Gastroesophageal sphincter (tissue), 4 donors: ENCODE results near the gene CCDC106. TPM values are rescaled to one million over a fixed set of nuclear protein-coding genes. Genes with fewer than 3 reads are reported as not detected.
A peak's percentile ranks its signal among the peaks of the same experiment; 100 is the strongest.

Experiments
- ATAC-seq: fragments of 150-250 bp; one replicate; pipeline ENCODE4 v1.9.1; 2016; ENCODE audit warnings: mild to moderate bottlenecking, moderate library complexity
- H3K27ac ChIP-seq, 4 donors: fragments of 200-600 bp; sonication (generic) in 3 of 4; 1 replicate in 3 of 4; 2 replicates in 1 of 4; pipeline ENCODE4 v1.5.1; 2016 to 2019
- H3K27me3 ChIP-seq: fragments of 200-600 bp; sonication (generic); one replicate; pipeline ENCODE4 v1.5.1; 2019
- H3K36me3 ChIP-seq, 2 donors: fragments of 200-600 bp; sonication (generic); one replicate each; pipeline ENCODE4 v1.5.1; 2019; ENCODE audit warnings: control low read depth in 1 of 2
- H3K4me1 ChIP-seq, 3 donors: fragments of 200-600 bp; sonication (generic); 1 replicate in 2 of 3; 2 replicates in 1 of 3; pipeline ENCODE4 v1.5.1; 2016 to 2019; ENCODE audit warnings: control low read depth in 2 of 3
- H3K4me3 ChIP-seq, 2 donors: fragments of 200-600 bp; sonication (generic); one replicate each; pipeline ENCODE4 v1.5.1; 2019; ENCODE audit warnings: mild to moderate bottlenecking in 1 of 2, moderate library complexity in 1 of 2
- H3K9me3 ChIP-seq, 3 donors: fragments of 200-600 bp; sonication (generic); one replicate each; pipeline ENCODE4 v1.5.1; 2017 to 2019; ENCODE audit warnings: control low read depth in 2 of 3
- CTCF ChIP-seq, 4 experiments: fragments of 200-600 bp in 2 of 4; fragments of 450-650 bp in 2 of 4; sonication (generic) in 1 of 4; IDR thresholded peaks; one replicate each; pipeline ENCODE4 v1.5.1; 2017 to 2019; ENCODE audit warnings: antibody characterized with exemption in 4 of 4, mild to moderate bottlenecking in 2 of 4, moderate library complexity in 2 of 4
- EP300 ChIP-seq: sonication (generic); formaldehyde crosslinking; IDR thresholded peaks from one replicate; pipeline ENCODE4 v1.6.1; 2017; ENCODE audit warnings: antibody characterized with exemption, mild to moderate bottlenecking
- POLR2A ChIP-seq, 2 donors: fragments of 450-650 bp; IDR thresholded peaks; one replicate each; pipeline ENCODE4 v1.6.1; 2017; ENCODE audit warnings: antibody characterized with exemption in 2 of 2, mild to moderate bottlenecking in 2 of 2, moderate library complexity in 1 of 2
- POLR2AphosphoS5 ChIP-seq: sonication (generic); formaldehyde crosslinking; IDR thresholded peaks from one replicate; pipeline ENCODE4 v1.6.1; 2017; ENCODE audit warnings: antibody characterized with exemption
- WGBS, 2 donors: methylation state at CpG; one replicate each; pipeline ENCODE4 v1.1.5; 2018; ENCODE audit warnings: low coverage in 1 of 2; 5-methylcytosine and 5-hydroxymethylcytosine counted together
- total RNA-seq, 4 donors: library from RNA; depleted of rRNA; stranded (reverse); fragments of >200 nt; gene quantifications; one replicate each; pipeline ENCODE4 v1.1.0, GENCODE V29; 2016

CCDC106 gene
- total RNA-seq, 4 donors from 2014 or later = 11.4 to 28.5 (median 15.5) TPM

- Histone ChIP-seq H3K9me3 (no peaks in the 10 kb centered on the region), H3K4me3 (no peak overlapping the region), H3K36me3 (peaks cover 0 to 72% of the 10 kb centered on the region in 2 donors), H3K27ac (no peak overlapping the region), H3K4me1 (peaks cover 0 to 18% (median 0%) of the 10 kb centered on the region in 3 donors), H3K27me3 (no peaks in the 10 kb centered on the region)
- 84% methylated on average over 4 of the region's 8 CpGs; no CpG with 5 or more reads in 1 of the 2 donors for WGBS, 2 donors
- no peak for ATAC-seq
- no peak for TF ChIP-seq CTCF (IDR thresholded peaks at IDR 0.05)
- TF ChIP-seq POLR2A (IDR thresholded peaks at IDR 0.05) = no peak
- TF ChIP-seq POLR2AphosphoS5 = no peak
- TF ChIP-seq EP300 = no peak
Observed at GRCh38 chr19:55617426-55617825, 30.6 kb upstream of the CCDC106 start.

GRCh38 chr19:55618426-55618825 lies 29.6 kb upstream of the CCDC106 start:
- no peak for ATAC-seq
- 66 to 72% methylated on average over 3 to 5 of the region's 7 CpGs for WGBS, 2 donors
- no peak overlapping the region for H3K4me3 ChIP-seq
- H3K27me3 ChIP-seq = no peaks in the 10 kb centered on the region
- no peaks in the 10 kb centered on the region for H3K9me3 ChIP-seq
- H3K36me3 ChIP-seq = peaks cover 0 to 72% of the 10 kb centered on the region in 2 donors
- peak overlapping the region in 3 of 4 donors; percentile 9 to 30 (median 14) for H3K27ac ChIP-seq
- peaks cover 0 to 19% (median 0%) of the 10 kb centered on the region in 3 donors for H3K4me1 ChIP-seq
- no peak for TF ChIP-seq EP300

DNA sequence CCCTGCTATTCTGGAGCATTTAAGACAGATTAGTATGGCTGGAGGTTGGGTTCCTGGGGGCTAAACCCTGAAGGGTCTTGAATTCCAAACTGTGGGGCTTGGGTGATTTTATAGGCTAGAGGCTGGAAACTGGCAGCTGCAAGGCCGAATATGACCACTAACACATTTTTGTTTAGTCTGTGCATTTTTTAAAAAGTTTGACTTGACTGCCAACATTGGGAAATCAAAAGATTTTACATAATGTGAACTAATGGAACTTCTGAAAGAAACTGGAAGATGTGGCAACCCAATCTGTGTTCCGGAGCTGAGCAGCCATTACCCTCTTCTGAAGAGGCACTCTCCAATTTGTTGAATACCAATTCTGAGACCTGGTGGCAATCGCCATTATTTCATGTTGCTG lies 28.7 kb upstream of the CCDC106 start:
- peak overlapping the region in 3 of 4 donors; percentile 14 to 37 (median 30) for H3K27ac ChIP-seq
- peaks cover 0 to 26% (median 0%) of the 10 kb centered on the region in 3 donors for H3K4me1 ChIP-seq
- 62 to 63% methylated on average over 2 to 3 of the region's 3 CpGs for WGBS, 2 donors
- H3K9me3 ChIP-seq = no peaks in the 10 kb centered on the region
- H3K36me3 ChIP-seq = peaks cover 0 to 63% of the 10 kb centered on the region in 2 donors
- ATAC-seq = no peak
- TF ChIP-seq EP300 = no peak
- peak in 2 of 4 experiments; percentile 10 to 15 for TF ChIP-seq CTCF (IDR thresholded peaks at IDR 0.05)
- no peaks in the 10 kb centered on the region for H3K27me3 ChIP-seq
- no peak overlapping the region for H3K4me3 ChIP-seq

- TF ChIP-seq POLR2AphosphoS5 (no peak), CTCF (IDR thresholded peaks at IDR 0.05) (no peak), EP300 (no peak), POLR2A (IDR thresholded peaks at IDR 0.05) (no peak)
- no peak overlapping the region for H3K27ac ChIP-seq
- peaks cover 0 to 34% (median 0%) of the 10 kb centered on the region in 3 donors for H3K4me1 ChIP-seq
- ATAC-seq = no peak
- no peak overlapping the region for H3K4me3 ChIP-seq
- H3K36me3 ChIP-seq = peaks cover 0 to 50% of the 10 kb centered on the region in 2 donors
- H3K27me3 ChIP-seq = no peaks in the 10 kb centered on the region
- 89% methylated on average over 3 of the region's 12 CpGs; no CpG with 5 or more reads in 1 of the 2 donors for WGBS, 2 donors
- no peaks in the 10 kb centered on the region for H3K9me3 ChIP-seq
Observed at GRCh38 chr19:55620410-55621204, 27.4 kb upstream of the CCDC106 start.

DNA sequence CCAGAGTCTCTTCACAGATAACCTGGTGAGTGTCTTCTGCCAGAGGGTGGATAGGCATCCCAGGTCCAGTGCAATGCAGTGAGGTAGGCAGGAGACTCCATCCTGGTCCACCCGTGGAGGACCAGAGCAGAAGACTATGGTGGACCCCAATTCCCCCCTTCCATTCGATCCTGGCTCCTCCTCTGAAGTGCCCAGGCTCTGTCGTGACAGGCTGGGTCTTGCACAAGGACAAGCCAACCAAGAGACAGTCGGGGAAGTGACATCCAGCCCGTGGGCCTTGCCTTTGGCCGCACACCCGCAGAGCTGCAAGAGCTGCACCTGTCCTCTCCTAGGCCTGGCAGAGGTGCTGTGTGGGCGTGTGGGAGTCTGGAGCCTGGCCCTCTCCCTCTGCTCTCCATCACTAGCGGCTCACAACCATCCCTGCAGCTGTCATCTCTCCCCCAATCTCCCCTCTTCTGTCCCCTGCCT lies 26.8 kb upstream of the CCDC106 start:
- H3K9me3 ChIP-seq = no peaks in the 10 kb centered on the region
- peaks cover 0 to 43% of the 10 kb centered on the region in 2 donors for H3K36me3 ChIP-seq
- no peak overlapping the region for H3K27ac ChIP-seq
- H3K4me1 ChIP-seq = peaks cover 0 to 34% (median 0%) of the 10 kb centered on the region in 3 donors
- no peaks in the 10 kb centered on the region for H3K27me3 ChIP-seq
- WGBS, 2 donors = no CpG with 5 or more reads among the region's 9 CpGs
- ATAC-seq = no peak
- TF ChIP-seq POLR2A (IDR thresholded peaks at IDR 0.05) (no peak), POLR2AphosphoS5 (no peak), CTCF (IDR thresholded peaks at IDR 0.05) (no peak), EP300 (no peak)
- no peak overlapping the region for H3K4me3 ChIP-seq
